BLaER1 (cell line): ENCODE measurements around the gene USP36.
"Not testable (repeated sequence)": the region's sequence is repeated elsewhere in the genome, so short reads cannot be mapped to it uniquely, and the experiment has no call there.

ENCODE experiments used
- H3K27ac ChIP-seq: shearing (Covaris generic); formaldehyde crosslinking; 2 replicates; pipeline ENCODE4 v1.8.1; 2022
- H3K27me3 ChIP-seq: shearing (Covaris generic); formaldehyde crosslinking; 2 replicates; pipeline ENCODE4 v1.8.1; 2022
- H3K36me3 ChIP-seq: shearing (Covaris generic); formaldehyde crosslinking; 2 replicates; pipeline ENCODE4 v1.8.1; 2022
- H3K4me1 ChIP-seq: shearing (Covaris generic); formaldehyde crosslinking; 2 replicates; pipeline ENCODE4 v1.8.1; 2022
- H3K4me2 ChIP-seq: shearing (Covaris generic); formaldehyde crosslinking; 2 replicates; pipeline ENCODE4 v1.8.1; 2022
- H3K4me3 ChIP-seq: shearing (Covaris generic); formaldehyde crosslinking; 2 replicates; pipeline ENCODE4 v1.8.1; 2022
- H3K9ac ChIP-seq: shearing (Covaris generic); formaldehyde crosslinking; 2 replicates; pipeline ENCODE4 v1.8.1; 2022
- H3K9me3 ChIP-seq: shearing (Covaris generic); formaldehyde crosslinking; 2 replicates; pipeline ENCODE4 v1.8.1; 2022
- H4K20me1 ChIP-seq: shearing (Covaris generic); formaldehyde crosslinking; 2 replicates; pipeline ENCODE4 v1.8.1; 2022
- Cebpa-rat ChIP-seq: shearing (Covaris generic); IDR thresholded peaks from 2 replicates; pipeline ENCODE4 v1.8.1; 2022

Gene USP36

GRCh38 chr17:78840780-78841611 is at the start of gene USP36:
Gene USP36 (minus strand): TSS chr17:78840814. CDS start chr17:78836363, 4,451 bp downstream.
- H3K27me3 ChIP-seq, result no peaks in the 10 kb centered on the region
- peaks cover 46% of the 10 kb centered on the region for H4K20me1 ChIP-seq
- peak within 1 kb of the TSS; percentile 95 for H3K4me3 ChIP-seq
- TF ChIP-seq Cebpa-rat, result peak; percentile 88
- H3K9me3 ChIP-seq, result no peaks in the 10 kb centered on the region
- H3K27ac ChIP-seq, result peak within 1 kb of the TSS; percentile 91
- peak within 1 kb of the TSS; percentile 92 for H3K9ac ChIP-seq
- H3K4me2 ChIP-seq, result peak within 1 kb of the TSS; percentile 86
- H3K36me3 ChIP-seq, result peaks cover 28% of the 10 kb centered on the region
- H3K4me1 ChIP-seq, result peaks cover 47% of the 10 kb centered on the region

- not testable (repeated sequence) for H3K9me3 ChIP-seq, H3K4me3 ChIP-seq, H3K27me3 ChIP-seq
- peak overlapping the region; percentile 85 for H3K4me2 ChIP-seq
- peaks cover 100% of the 10 kb centered on the region for H3K4me1 ChIP-seq
- H4K20me1 ChIP-seq, result peaks cover 100% of the 10 kb centered on the region
- peak overlapping the region; percentile 27; the same call in 1 of the 2 replicates for H3K27ac ChIP-seq
- H3K9ac ChIP-seq, result peak overlapping the region; percentile 25; the same call in 1 of the 2 replicates
- H3K36me3 ChIP-seq, result 0 out of 2 replicates have a peak, but pooled peaks cover 14% of the 10 kb centered on the region
Observed at GRCh38 chr17:78890096-78890495, 49.5 kb upstream of the USP36 start.

GRCh38 chr17:78889531-78889930 is 48.9 kb upstream of the USP36 start:
- H3K4me3 ChIP-seq, result no peak overlapping the region
- 0 out of 2 replicates have a peak, but pooled peaks cover 14% of the 10 kb centered on the region for H3K36me3 ChIP-seq
- peak overlapping the region; percentile 25; the same call in 1 of the 2 replicates for H3K9ac ChIP-seq
- H4K20me1 ChIP-seq, result peaks cover 100% of the 10 kb centered on the region
- no peaks in the 10 kb centered on the region for H3K9me3 ChIP-seq
- no peaks in the 10 kb centered on the region for H3K27me3 ChIP-seq
- peak overlapping the region; percentile 27 for H3K27ac ChIP-seq
- TF ChIP-seq Cebpa-rat, result no peak
- H3K4me1 ChIP-seq, result peaks cover 100% of the 10 kb centered on the region
- H3K4me2 ChIP-seq, result peak overlapping the region; percentile 85

GRCh38 chr17:78888941-78889518 is 48.4 kb upstream of the USP36 start:
- H4K20me1 ChIP-seq, result peaks cover 100% of the 10 kb centered on the region
- no peaks in the 10 kb centered on the region for H3K27me3 ChIP-seq
- peaks cover 100% of the 10 kb centered on the region for H3K4me1 ChIP-seq
- H3K36me3 ChIP-seq, result 0 out of 2 replicates have a peak, but pooled peaks cover 14% of the 10 kb centered on the region
- H3K4me2 ChIP-seq, result peak overlapping the region; percentile 85
- H3K9me3 ChIP-seq, result no peaks in the 10 kb centered on the region
- peak overlapping the region; percentile 27; the same call in 1 of the 2 replicates for H3K27ac ChIP-seq
- H3K9ac ChIP-seq, result peak overlapping the region; percentile 25; the same call in 1 of the 2 replicates
- no peak for TF ChIP-seq Cebpa-rat
- no peak overlapping the region for H3K4me3 ChIP-seq

- no peak overlapping the region for H3K27ac ChIP-seq
- peak overlapping the region; percentile 84 for H3K4me2 ChIP-seq
- 0 out of 2 replicates have a peak, but pooled peaks cover 9% of the 10 kb centered on the region for H3K36me3 ChIP-seq
- TF ChIP-seq Cebpa-rat, result no peak
- no peaks in the 10 kb centered on the region for H3K9me3 ChIP-seq
- no peak overlapping the region for H3K4me3 ChIP-seq
- peaks cover 81% of the 10 kb centered on the region for H4K20me1 ChIP-seq
- no peak overlapping the region; the same call in 1 of the 2 replicates for H3K9ac ChIP-seq
- H3K27me3 ChIP-seq, result no peaks in the 10 kb centered on the region
- H3K4me1 ChIP-seq, result peaks cover 100% of the 10 kb centered on the region
Observed at GRCh38 chr17:78886954-78887353, 46.3 kb upstream of the USP36 start.

GRCh38 chr17:78885956-78886355 is 45.3 kb upstream of the USP36 start:
- Histone ChIP-seq H3K4me1 (peaks cover 100% of the 10 kb centered on the region), H3K27me3 (no peaks in the 10 kb centered on the region), H4K20me1 (peaks cover 72% of the 10 kb centered on the region), H3K9ac (no peak overlapping the region), H3K27ac (no peak overlapping the region; the same call in 1 of the 2 replicates), H3K36me3 (peaks cover 18% of the 10 kb centered on the region; the same call in 1 of the 2 replicates), H3K9me3 (no peaks in the 10 kb centered on the region), H3K4me2 (peak overlapping the region; percentile 84), H3K4me3 (no peak overlapping the region)
- TF ChIP-seq Cebpa-rat, result no peak

GRCh38 chr17:78884876-78885667 is 44.5 kb upstream of the USP36 start:
- no peaks in the 10 kb centered on the region for H3K9me3 ChIP-seq
- peak overlapping the region; percentile 58 for H3K9ac ChIP-seq
- H3K36me3 ChIP-seq, result peaks cover 20% of the 10 kb centered on the region; the same call in 1 of the 2 replicates
- H3K27ac ChIP-seq, result peak overlapping the region; percentile 80
- H3K4me2 ChIP-seq, result peak overlapping the region; percentile 84
- peaks cover 63% of the 10 kb centered on the region for H4K20me1 ChIP-seq
- H3K27me3 ChIP-seq, result no peaks in the 10 kb centered on the region
- H3K4me3 ChIP-seq, result peak overlapping the region; percentile 53; the same call in 1 of the 2 replicates
- H3K4me1 ChIP-seq, result peaks cover 100% of the 10 kb centered on the region
- no peak for TF ChIP-seq Cebpa-rat

GRCh38 chr17:78884148-78884825 is 43.7 kb upstream of the USP36 start:
- peak overlapping the region; percentile 80 for H3K27ac ChIP-seq
- no peak for TF ChIP-seq Cebpa-rat
- peaks cover 100% of the 10 kb centered on the region for H3K4me1 ChIP-seq
- H3K4me2 ChIP-seq, result peak overlapping the region; percentile 84
- peak overlapping the region; percentile 53 for H3K4me3 ChIP-seq
- peaks cover 20% of the 10 kb centered on the region; the same call in 1 of the 2 replicates for H3K36me3 ChIP-seq
- peak overlapping the region; percentile 58 for H3K9ac ChIP-seq
- no peaks in the 10 kb centered on the region for H3K9me3 ChIP-seq
- peaks cover 55% of the 10 kb centered on the region for H4K20me1 ChIP-seq
- no peaks in the 10 kb centered on the region for H3K27me3 ChIP-seq
